K562 treated with DMSO at 1 percent for 24 hours (cell line): Measurements from ENCODE around the gene CCDC86. TPM values are rescaled to one million over a fixed set of nuclear protein-coding genes. Genes with fewer than 3 reads are reported as not detected.

ENCODE experiments used
- total RNA-seq: library from RNA; unstranded; fragments of 300-600 nt; gene quantifications from 2 replicates; pipeline ENCODE4 v1.2.3, GENCODE V29; 2022; ENCODE audit warnings: low read depth; ENCODE audit not compliant: insufficient read depth

CCDC86 gene
- total RNA-seq = 36.5 and 39.2 TPM in 2 replicates

GRCh38 chr11:60841797-60842667, at the start of gene CCDC86:
Gene CCDC86 (plus strand): TSS chr11:60842113. CDS start chr11:60842125, 12 bp downstream.

GRCh38 chr11:60855726-60856633, 14.1 kb downstream of the CCDC86 start, which contains the start of gene PTGDR2:
Gene PTGDR2 (minus strand): TSS chr11:60855950. CDS start chr11:60853722, 2,228 bp downstream.

GRCh38 chr11:60866911-60867870, 25.3 kb downstream of the CCDC86 start, which contains the start of gene ZP1:
Gene ZP1 (plus strand): TSS chr11:60867542. CDS start chr11:60867562, 20 bp downstream.

Other genes starting within 250 kb of the CCDC86 start
- not detected in 2 replicates for gene MS4A8, start 142.5 kb upstream of the CCDC86 start, total RNA-seq
- gene MS4A18, start 117.4 kb upstream of the CCDC86 start, total RNA-seq = not detected in 2 replicates
- not detected in 2 replicates for gene MS4A15, start 85.2 kb upstream of the CCDC86 start, total RNA-seq
- not detected in 2 replicates for gene MS4A10, start 56.8 kb upstream of the CCDC86 start, total RNA-seq
- 7.4 and 11.7 TPM in 2 replicates for gene PTGDR2, start 13.8 kb downstream of the CCDC86 start, total RNA-seq
- not detected in 2 replicates for gene ZP1, start 25.4 kb downstream of the CCDC86 start, total RNA-seq
- gene PRPF19, start 64.5 kb downstream of the CCDC86 start, total RNA-seq = 149 and 150 TPM in 2 replicates
- 57.3 and 61.1 TPM in 2 replicates for gene TMEM109, start 72.0 kb downstream of the CCDC86 start, total RNA-seq
- gene TMEM132A, start 82.3 kb downstream of the CCDC86 start, total RNA-seq = 0.78 and 6.6 TPM in 2 replicates
- gene SLC15A3, start 110.1 kb downstream of the CCDC86 start, total RNA-seq = 0.46 and 1.2 TPM in 2 replicates
- not detected in 2 replicates for gene CD6, start 129.6 kb downstream of the CCDC86 start, total RNA-seq